Esophagus (tissue), 2 donors: ENCODE results near the gene MT1A. TPM values are rescaled to one million over a fixed set of nuclear protein-coding genes. Genes with fewer than 3 reads are reported as not detected.
"Not testable (repeated sequence)": the region's sequence is repeated elsewhere in the genome, so short reads cannot be mapped to it uniquely, and the experiment has no call there.

Source experiments
- H3K27ac ChIP-seq, 2 donors: one replicate each; pipeline ENCODE4 v1.5.1; 2013; ENCODE audit warnings: low read depth in 2 of 2, mild to moderate bottlenecking in 2 of 2, inconsistent platforms in 1 of 2, low read length in 1 of 2, moderate library complexity in 1 of 2
- H3K27me3 ChIP-seq, 2 donors: one replicate each; pipeline ENCODE4 v1.6.1; 2013; ENCODE audit warnings: low read length in 2 of 2, control low read depth in 1 of 2, mild to moderate bottlenecking in 1 of 2; ENCODE audit not compliant: insufficient read depth in 2 of 2, control insufficient read depth in 1 of 2
- H3K36me3 ChIP-seq, 2 donors: one replicate each; pipeline ENCODE4 v1.6.1; 2013; ENCODE audit warnings: low read length in 1 of 2; ENCODE audit not compliant: control insufficient read depth in 2 of 2, insufficient read depth in 2 of 2
- H3K4me1 ChIP-seq, 2 donors: one replicate each; pipeline ENCODE4 v1.6.1; 2013; ENCODE audit warnings: low read length in 1 of 2; ENCODE audit not compliant: control insufficient read depth in 2 of 2, insufficient read depth in 2 of 2
- H3K4me3 ChIP-seq, 2 donors: one replicate each; pipeline ENCODE4 v1.5.1; 2013; ENCODE audit warnings: low read length in 2 of 2, mild to moderate bottlenecking in 2 of 2, low read depth in 1 of 2, moderate library complexity in 1 of 2
- H3K9me3 ChIP-seq, 2 donors: one replicate each; pipeline ENCODE4 v1.6.1; 2013; ENCODE audit warnings: mild to moderate bottlenecking in 2 of 2, low read depth in 1 of 2, low read length in 1 of 2, moderate library complexity in 1 of 2; ENCODE audit not compliant: control insufficient read depth in 2 of 2, insufficient read depth in 1 of 2
- WGBS, 2 donors: extraction: QIAGEN DNeasy Blood & Tissue Kit; methylation state at CpG; one replicate each; pipeline ENCODE4 v1.1.7; 2013; 5-methylcytosine and 5-hydroxymethylcytosine counted together
- polyA plus RNA-seq, 2 donors: library from polyadenylated mRNA; stranded (reverse); fragments of 200-250 nt; gene quantifications; one replicate each; pipeline ENCODE4 v1.2.3, GENCODE V29; 2013
- donor health status: healthy with polysubstance abuse.
- donor health status: Bipolar disorder and iron deficiency.

Gene MT1A
- polyA plus RNA-seq, 2 donors = 9.8 to 10.3 TPM

- H3K27me3 ChIP-seq = no peaks in the 10 kb centered on the region
- no peak overlapping the region for H3K4me3 ChIP-seq
- peaks cover 0 to 2% of the 10 kb centered on the region in 2 donors for H3K9me3 ChIP-seq
- peaks cover 0 to 5% of the 10 kb centered on the region in 2 donors for H3K4me1 ChIP-seq
- H3K27ac ChIP-seq = no peak overlapping the region
- WGBS, 2 donors = 25 to 33% methylated on average over 44 to 48 of the region's 48 CpGs
- H3K36me3 ChIP-seq = no peaks in the 10 kb centered on the region
Measured at GRCh38 chr16:56662357-56663354, 24.2 kb downstream of the MT1A start.

- Histone ChIP-seq H3K4me3 (no peak overlapping the region), H3K27me3 (peaks cover 0 to 3% of the 10 kb centered on the region in 2 donors), H3K4me1 (peaks cover 7 to 15% of the 10 kb centered on the region in 2 donors), H3K36me3 (no peaks in the 10 kb centered on the region), H3K27ac (no peak overlapping the region), H3K9me3 (peaks cover 0 to 2% of the 10 kb centered on the region in 2 donors)
- 96 to 98% methylated on average over 1 of the region's 1 CpG for WGBS, 2 donors
Measured at GRCh38 chr16:56664506-56664905, 26.0 kb downstream of the MT1A start.

- not testable (repeated sequence) for H3K4me3 ChIP-seq, H3K9me3 ChIP-seq, H3K36me3 ChIP-seq, H3K27me3 ChIP-seq
- WGBS, 2 donors = 71 to 74% methylated on average over 8 of the region's 8 CpGs
- peak overlapping the region in 1 of 2 donors; percentile 22 for H3K27ac ChIP-seq
- peaks cover 9 to 17% of the 10 kb centered on the region in 2 donors for H3K4me1 ChIP-seq
Measured at GRCh38 chr16:56665286-56666261, 27.1 kb downstream of the MT1A start.

DNA sequence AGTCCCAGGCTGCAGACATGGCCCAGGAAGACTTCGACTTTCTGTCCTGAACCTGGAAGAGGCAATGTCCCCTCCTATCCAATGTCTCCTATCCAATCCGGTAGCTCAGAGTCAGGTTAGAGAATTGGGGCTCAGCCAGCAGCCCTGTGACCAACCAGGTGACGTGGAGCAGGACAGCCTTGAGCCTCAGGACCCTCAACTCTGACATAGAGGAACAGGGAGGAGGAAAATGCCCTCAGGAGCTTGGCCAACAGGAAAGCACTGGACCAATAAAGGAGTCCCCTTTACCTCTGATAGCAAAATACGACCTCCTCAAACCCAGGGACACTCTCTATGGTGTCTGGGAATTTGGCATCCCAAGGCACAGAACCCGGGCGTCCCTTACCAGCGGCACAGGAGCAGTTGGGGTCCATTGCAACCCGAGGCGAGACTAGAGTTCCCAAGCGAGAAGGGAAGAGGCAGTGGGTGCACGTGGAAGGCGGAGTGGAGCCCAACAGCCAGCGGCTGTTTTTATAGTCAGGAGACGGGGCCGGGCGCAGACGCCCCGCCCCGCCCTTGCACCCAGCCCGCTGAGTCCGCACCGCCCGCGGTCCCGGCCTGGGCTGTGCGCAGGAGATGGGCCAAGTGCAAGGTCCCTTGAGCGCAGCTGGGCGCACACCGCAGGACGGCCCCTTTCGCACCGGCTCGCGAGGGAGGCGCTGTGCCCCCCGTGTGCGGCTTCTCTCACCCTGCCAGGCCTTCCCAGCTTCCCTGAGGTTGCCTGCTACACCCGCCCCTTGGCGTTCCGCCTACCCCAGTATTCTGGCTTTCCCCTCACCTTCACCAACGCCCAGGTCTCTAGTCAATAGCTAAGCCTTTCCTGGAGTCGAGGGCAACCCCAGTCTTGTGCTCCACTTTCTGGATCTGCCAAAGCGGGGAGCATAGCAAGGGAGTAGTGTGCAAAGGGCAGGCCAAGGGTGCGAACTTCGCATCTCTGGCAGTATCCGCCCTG lies 29.4 kb downstream of the MT1A start, which contains the start of gene MT1G:
MT1G (minus strand) TSS at position 485 of the 991 bp plus-strand sequence; CDS start at position 413, 72 bp downstream.
- WGBS, 2 donors = 13 to 14% methylated on average over 38 to 46 of the region's 46 CpGs
- H3K27me3 ChIP-seq = peaks cover 0 to 4% of the 10 kb centered on the region in 2 donors
- H3K27ac ChIP-seq = no peak within 1 kb of the TSS
- H3K9me3 ChIP-seq = no peaks in the 10 kb centered on the region
- H3K36me3 ChIP-seq = no peaks in the 10 kb centered on the region
- peak within 1 kb of the TSS; percentile 3 to 12 for H3K4me3 ChIP-seq
- H3K4me1 ChIP-seq = peaks cover 9 to 17% of the 10 kb centered on the region in 2 donors

- WGBS, 2 donors = 19% methylated on average over 38 of the region's 38 CpGs
- peak within 1 kb of the TSS; percentile 7 to 22 for H3K4me3 ChIP-seq
- no peak within 1 kb of the TSS for H3K27ac ChIP-seq
- H3K4me1 ChIP-seq = peaks cover 9 to 17% of the 10 kb centered on the region in 2 donors
- no peaks in the 10 kb centered on the region for H3K36me3 ChIP-seq
- H3K27me3 ChIP-seq = peaks cover 0 to 4% of the 10 kb centered on the region in 2 donors
- no peaks in the 10 kb centered on the region for H3K9me3 ChIP-seq
Measured at GRCh38 chr16:56669005-56669839, 30.8 kb downstream of the MT1A start, which contains the start of gene MT1H. MT1H (plus strand) TSS chr16:56669814; CDS start chr16:56669885, 71 bp downstream.

GRCh38 chr16:56669840-56670619 lies 31.6 kb downstream of the MT1A start:
- no peaks in the 10 kb centered on the region for H3K9me3 ChIP-seq
- H3K4me1 ChIP-seq = peaks cover 9 to 17% of the 10 kb centered on the region in 2 donors
- H3K27me3 ChIP-seq = peaks cover 0 to 4% of the 10 kb centered on the region in 2 donors
- H3K36me3 ChIP-seq = no peaks in the 10 kb centered on the region
- WGBS, 2 donors = 29 to 38% methylated on average over 18 to 19 of the region's 19 CpGs
- H3K4me3 ChIP-seq = peak overlapping the region; percentile 7 to 22
- H3K27ac ChIP-seq = no peak overlapping the region

GRCh38 chr16:56670620-56670934 lies 32.1 kb downstream of the MT1A start:
- H3K9me3 ChIP-seq = no peaks in the 10 kb centered on the region
- WGBS, 2 donors = 80 to 83% methylated on average over 2 of the region's 2 CpGs
- H3K4me3 ChIP-seq = no peak overlapping the region
- peaks cover 0 to 4% of the 10 kb centered on the region in 2 donors for H3K27me3 ChIP-seq
- H3K4me1 ChIP-seq = peaks cover 11 to 17% of the 10 kb centered on the region in 2 donors
- no peaks in the 10 kb centered on the region for H3K36me3 ChIP-seq
- no peak overlapping the region for H3K27ac ChIP-seq
